HepG2 (cell line): ENCODE data around the gene FOXA1. TPM values are rescaled to one million over a fixed set of nuclear protein-coding genes. Genes with fewer than 3 reads are reported as not detected.

Source experiments
- ATAC-seq: fragments of 200-7000 bp; cut with Tn5 transposase; 3 replicates; pipeline ENCODE4 v1.9.1; 2020; ENCODE audit warnings: mild to moderate bottlenecking, moderate library complexity
- BruUV-seq: library from RNA; stranded (reverse); fragments of 400-500 nt; replicated peaks from 2 replicates; lab custom pipeline; 2021; lab: Mats Ljungman, UMichigan
- CTCF ChIA-PET: fragments of 300-600 bp; formaldehyde crosslinking; extraction: SDS; loops from one replicate; lab custom pipeline; 2021; ENCODE audit warnings: low total read pairs, inconsistent platforms, low intra/inter-chr PET ratio; lab: Yijun Ruan, JAX
- POLR2A ChIA-PET: fragments of 350-600 bp; sonication (Branson Sonifier 250); formaldehyde crosslinking; loops from one replicate; lab custom pipeline; 2020; ENCODE audit warnings: antibody characterized with exemption, inconsistent platforms; lab: Yijun Ruan, JAX
- DNase-seq: peaks from one replicate; pipeline ENCODE4 v3.0.0-alpha.2; 2015; ENCODE audit warnings: low spot score
- FAIRE-seq: peaks from 3 replicates; lab custom pipeline; 2011; peaks lifted over from hg19 to GRCh38; lab: Jason Lieb, UNC
- H2AFZ ChIP-seq: one replicate; pipeline ENCODE4 v1.6.1; 2011; ENCODE audit warnings: low read length, inconsistent platforms
- H3K27ac ChIP-seq: fragments of 300-600 bp; 3 replicates; pipeline ENCODE4 v1.8.0; 2011; ENCODE audit warnings: mixed run types, mild to moderate bottlenecking, mixed read lengths, low read length, inconsistent platforms; ENCODE audit not compliant: insufficient read depth; ENCODE audit errors: extremely low read length
- H3K27me3 ChIP-seq, 2 experiments: fragments of 200-600 bp in 1 of 2; 2 replicates in 1 of 2; 3 replicates in 1 of 2; pipeline versions ENCODE4 v1.6.0 to v1.8.0; 2011; ENCODE audit warnings: low read length in 2 of 2, mild to moderate bottlenecking in 2 of 2, moderate library complexity in 2 of 2, inconsistent platforms in 1 of 2; ENCODE audit not compliant: insufficient read depth in 2 of 2, control insufficient read depth in 1 of 2
- H3K36me3 ChIP-seq, 2 experiments: fragments of 200-600 bp in 1 of 2; replicated peaks in 1 of 2; 2 replicates in 1 of 2; 3 replicates in 1 of 2; pipeline versions ENCODE4 v1.5.1 to v1.8.0; 2011; ENCODE audit warnings: low read length in 2 of 2, inconsistent platforms in 1 of 2; ENCODE audit not compliant: insufficient read depth in 2 of 2, control insufficient read depth in 1 of 2
- H3K4me1 ChIP-seq: 2 replicates; pipeline ENCODE4 v1.5.1; 2012; ENCODE audit warnings: low read length, inconsistent platforms; ENCODE audit not compliant: insufficient read depth
- H3K4me2 ChIP-seq: 2 replicates; pipeline ENCODE4 v1.6.0; 2011; ENCODE audit warnings: low read depth, low read length, inconsistent platforms
- H3K4me3 ChIP-seq, 3 experiments: fragments of 200-600 bp in 1 of 3; sonication (generic), shearing (Covaris generic) in 1 of 3; replicated peaks in 1 of 3; 2 replicates each; pipeline ENCODE4 v1.5.1; 2011 to 2016; ENCODE audit warnings: low read length in 3 of 3, inconsistent platforms in 2 of 3, low read depth in 2 of 3, mild to moderate bottlenecking in 2 of 3, control low read depth in 1 of 3, mixed read lengths in 1 of 3; ENCODE audit not compliant: insufficient read depth in 1 of 3
- H3K79me2 ChIP-seq: one replicate; pipeline ENCODE4 v1.6.1; 2011; ENCODE audit warnings: low read length, inconsistent platforms; ENCODE audit not compliant: insufficient read depth
- H3K9ac ChIP-seq: 2 replicates; pipeline ENCODE4 v1.6.0; 2011; ENCODE audit warnings: mild to moderate bottlenecking, low read depth, low read length, inconsistent platforms; ENCODE audit not compliant: insufficient read depth
- H3K9me3 ChIP-seq: 2 replicates; pipeline ENCODE4 v1.5.1; 2012; ENCODE audit warnings: mild to moderate bottlenecking, low read length
- H4K20me1 ChIP-seq: 2 replicates; pipeline ENCODE4 v1.6.0; 2011; ENCODE audit warnings: inconsistent platforms, mild to moderate bottlenecking, low read length, moderate library complexity; ENCODE audit not compliant: insufficient read depth
- AGO2 ChIP-seq: fragments of 200-400 bp; formaldehyde crosslinking; optimal IDR thresholded peaks from 2 replicates; pipeline ENCODE3; 2017; ENCODE audit warnings: mild to moderate bottlenecking, low read depth, low read length, moderate library complexity
- AHR ChIP-seq: IDR thresholded peaks from 2 replicates; pipeline ENCODE4 v1.6.1; 2018; ENCODE audit warnings: missing genetic modification reagents, missing compliant biosample characterization
- BHLHE40 ChIP-seq: IDR thresholded peaks from 2 replicates; pipeline ENCODE4 v1.6.1; 2011; ENCODE audit warnings: low read length, improper control_type of control experiment
- EED ChIP-seq: sonication (generic); formaldehyde crosslinking; IDR thresholded peaks from 2 replicates; pipeline ENCODE4 v1.5.0; 2020; ENCODE audit warnings: mild to moderate bottlenecking, missing genetic modification reagents
- FOXA3 ChIP-seq: IDR thresholded peaks from 2 replicates; pipeline ENCODE4 v1.6.1; 2016; ENCODE audit warnings: missing genetic modification reagents, missing compliant biosample characterization
- HCFC1 ChIP-seq: fragments of 150-350 bp; IDR thresholded peaks from 2 replicates; pipeline ENCODE4 v1.6.1; 2014; ENCODE audit warnings: low read depth, low read length
- HHEX ChIP-seq: IDR thresholded peaks from 2 replicates; pipeline ENCODE4 v1.6.1; 2016; ENCODE audit warnings: control low read depth
- HNRNPH1 ChIP-seq: fragments of 200-400 bp; formaldehyde crosslinking; optimal IDR thresholded peaks from 2 replicates; pipeline ENCODE3; 2017; ENCODE audit warnings: mild to moderate bottlenecking, low read depth, low read length
- HNRNPLL ChIP-seq: fragments of 200-400 bp; formaldehyde crosslinking; IDR thresholded peaks from 2 replicates; pipeline ENCODE4 v1.6.1; 2017; ENCODE audit warnings: mild to moderate bottlenecking, low read depth, low read length; ENCODE audit not compliant: poor library complexity, severe bottlenecking
- HOXA3 ChIP-seq: sonication (generic); formaldehyde crosslinking; IDR thresholded peaks from 2 replicates; pipeline ENCODE4 v1.5.0; 2020; ENCODE audit warnings: missing genetic modification reagents
- NCOA1 ChIP-seq: sonication (generic); formaldehyde crosslinking; IDR thresholded peaks from 2 replicates; pipeline ENCODE4 v1.9.0; 2021; ENCODE audit warnings: missing genetic modification reagents
- NPAS2 ChIP-seq: sonication (generic); formaldehyde crosslinking; IDR thresholded peaks from 2 replicates; pipeline ENCODE4 v1.8.0; 2022; ENCODE audit warnings: mild to moderate bottlenecking, missing genetic modification reagents, borderline replicate concordance
- NR2C2 ChIP-seq: sonication (generic); formaldehyde crosslinking; IDR thresholded peaks from 2 replicates; pipeline ENCODE4 v1.4.0; 2020; ENCODE audit warnings: missing genetic modification reagents, mild to moderate bottlenecking, moderate library complexity, borderline replicate concordance
- REXO4 ChIP-seq: sonication (generic); formaldehyde crosslinking; IDR thresholded peaks from 2 replicates; pipeline ENCODE4 v1.8.0; 2022; ENCODE audit warnings: missing genetic modification reagents, mild to moderate bottlenecking, borderline replicate concordance
- TMF1 ChIP-seq: sonication (generic); formaldehyde crosslinking; IDR thresholded peaks from 2 replicates; pipeline ENCODE4 v1.8.1; 2022; ENCODE audit warnings: low read depth, missing genetic modification reagents
- ZBTB33 ChIP-seq: sonication (generic); formaldehyde crosslinking; IDR thresholded peaks from 2 replicates; pipeline ENCODE4 v1.4.0; 2020; ENCODE audit warnings: missing genetic modification reagents
- ZC3H4 ChIP-seq: sonication (generic); formaldehyde crosslinking; IDR thresholded peaks from 2 replicates; pipeline ENCODE4 v1.4.0; 2020; ENCODE audit warnings: missing genetic modification reagents, borderline replicate concordance
- ZFP41 ChIP-seq: sonication (generic); formaldehyde crosslinking; IDR thresholded peaks from 2 replicates; pipeline ENCODE4 v1.4.0; 2020; ENCODE audit warnings: mild to moderate bottlenecking, missing genetic modification reagents, borderline replicate concordance
- ZNF232 ChIP-seq: sonication (generic); formaldehyde crosslinking; IDR thresholded peaks from 2 replicates; pipeline ENCODE4 v1.4.0; 2020; ENCODE audit warnings: missing genetic modification reagents, borderline replicate concordance
- ZNF337 ChIP-seq: sonication (generic); formaldehyde crosslinking; IDR thresholded peaks from 2 replicates; pipeline ENCODE4 v1.5.1; 2020; ENCODE audit warnings: missing genetic modification reagents, low read depth, mild to moderate bottlenecking, borderline replicate concordance
- ZNF432 ChIP-seq: sonication (generic); formaldehyde crosslinking; IDR thresholded peaks from 2 replicates; pipeline ENCODE4 v1.5.0; 2020; ENCODE audit warnings: missing genetic modification reagents, mild to moderate bottlenecking, borderline replicate concordance
- ZNF773 ChIP-seq: sonication (generic); formaldehyde crosslinking; IDR thresholded peaks from 2 replicates; pipeline ENCODE4 v1.4.0; 2020; ENCODE audit warnings: missing genetic modification reagents, borderline replicate concordance
- ZSCAN25 ChIP-seq: sonication (generic); formaldehyde crosslinking; IDR thresholded peaks from 2 replicates; pipeline ENCODE4 v1.8.0; 2022; ENCODE audit warnings: mild to moderate bottlenecking, missing genetic modification reagents
- WGBS: methylation state at CpG from one replicate; pipeline ENCODE4 v1.1.6; 2017; ENCODE audit warnings: low lambda C conversion rate; 5-methylcytosine and 5-hydroxymethylcytosine counted together
- in situ Hi-C: cut with HindIII; loops from 2 replicates; pipeline ENCODE4 v1.10.0; 2017; ENCODE audit warnings: low pct_unique_long_range_greater_than_20kb; ENCODE audit not compliant: extremely low pct_ligation_motif_present
- intact Hi-C: fragments of 100-400 bp; cut with micrococcal nuclease; formaldehyde crosslinking; loops from one replicate; pipeline ENCODE4 v1.10.0; 2022; ENCODE audit not compliant: unreplicated experiment
- polyA plus RNA-seq, 8 experiments: library from polyadenylated mRNA; depleted of rRNA in 3 of 8; stranded (reverse) in 7 of 8; unstranded in 1 of 8; fragments of >200 nt; fragmentation: Illumina TruSeq in 4 of 8; extraction: Trizol in 4 of 8; gene quantifications; 2 replicates each; pipeline versions ENCODE4 v1.2.1 to v1.2.3, GENCODE V29; 2011 to 2016; ENCODE audit warnings: low read depth in 4 of 8, missing spikeins in 1 of 8, mixed read lengths in 1 of 8; ENCODE audit not compliant: insufficient read depth in 1 of 8
- total RNA-seq, 5 experiments: library from RNA; depleted of rRNA; stranded (reverse); fragments of >200 nt; fragmentation: Illumina TruSeq; extraction: Trizol; gene quantifications; 2 replicates each; pipeline ENCODE4 v1.2.3, GENCODE V29; 2016; ENCODE audit warnings: low read depth in 1 of 5

The FOXA1 gene
- total and polyA plus RNA-seq, 2 of the 13 experiments (the other 11 are each of a cell fraction or from before 2014, with no cell fraction given) = 43.4 to 58.6 TPM

- no peak for TF ChIP-seq ZC3H4 (CRISPR knock-in tag)
- no peak for TF ChIP-seq ZNF432 (CRISPR knock-in tag)
- no peak for TF ChIP-seq HNRNPH1
- TF ChIP-seq FOXA3 (CRISPR knock-in tag) = peak; percentile 92
- 0 out of 2 replicates have a peak, but pooled peaks have one; percentile 18 for TF ChIP-seq BHLHE40
- TF ChIP-seq HCFC1 = no peak
- TF ChIP-seq EED (CRISPR knock-in tag) = peak; percentile 92; the same call in 1 of the 2 replicates
- no peak for TF ChIP-seq REXO4 (CRISPR knock-in tag)
- TF ChIP-seq ZNF232 (CRISPR knock-in tag) = peak; percentile 92; the same call in 1 of the 2 replicates
- peak; percentile 98; the same call in 1 of the 2 replicates for TF ChIP-seq ZNF337 (CRISPR knock-in tag)
Measured at GRCh38 chr14:37602605-37603453, 7.8 kb upstream of the FOXA1 start (continued).

- H3K4me1 ChIP-seq = peaks cover 55% of the 10 kb centered on the region
- intact Hi-C loops = no loop called here
- ChIA-PET CTCF (no interaction called here), POLR2A (interaction anchor here (1.4 to 1.8 kb wide), 3 partner anchors 14 to 263 kb away, joined by 3 to 7 read pairs (median 6); no protein-coding TSS in a partner anchor)
- in situ Hi-C loops = loop anchor here (5.0 kb wide), 1 partner anchor 270 kb away; no protein-coding TSS in a partner anchor
- no peak for FAIRE-seq
- H3K4me2 ChIP-seq = no peak overlapping the region
- no peaks in the 10 kb centered on the region for H3K27me3 ChIP-seq
- H3K9me3 ChIP-seq = no peaks in the 10 kb centered on the region
- no peak overlapping the region for H3K9ac ChIP-seq
- H3K36me3 ChIP-seq = peaks cover 0 to 7% of the 10 kb centered on the region in 2 experiments; a peak in 3 of 5 replicates
- H3K4me3 ChIP-seq = no peak overlapping the region
- 95% methylated on average over 22 of the region's 22 CpGs for WGBS
- no peak overlapping the region for H3K27ac ChIP-seq
- ATAC-seq = no peak
- no TSS peak for BruUV-seq
- H4K20me1 ChIP-seq = no peaks in the 10 kb centered on the region
- no peak overlapping the region for H2AFZ ChIP-seq
- peaks cover 24% of the 10 kb centered on the region for H3K79me2 ChIP-seq
- DNase-seq = no peak
- TF ChIP-seq ZNF773 (CRISPR knock-in tag) (no peak), HHEX (no peak), TMF1 (CRISPR knock-in tag) (no peak), NCOA1 (CRISPR knock-in tag) (peak; percentile 15; the same call in 1 of the 2 replicates), HNRNPLL (peak; percentile 36), AHR (CRISPR knock-in tag) (0 out of 2 replicates have a peak, but pooled peaks have one; percentile 57), ZFP41 (CRISPR knock-in tag) (no peak), HOXA3 (CRISPR knock-in tag) (peak; percentile 51), AGO2 (peak; percentile 33), NR2C2 (CRISPR knock-in tag) (no peak), ZBTB33 (CRISPR knock-in tag) (peak; percentile 25; the same call in 1 of the 2 replicates), ZSCAN25 (CRISPR knock-in tag) (no peak), NPAS2 (CRISPR knock-in tag) (no peak)
Measured at GRCh38 chr14:37601865-37602264, 6.8 kb upstream of the FOXA1 start.
